GM21423 (cell line): ENCODE results near the gene KCTD17.

ENCODE experiments used
- ATAC-seq: cut with Tn5 transposase; IDR thresholded peaks from one replicate; pipeline ENCODE4 v1.9.1; 2021; ENCODE audit warnings: mild to moderate bottlenecking, moderate library complexity; ENCODE audit not compliant: unreplicated experiment

The KCTD17 gene, protein sequence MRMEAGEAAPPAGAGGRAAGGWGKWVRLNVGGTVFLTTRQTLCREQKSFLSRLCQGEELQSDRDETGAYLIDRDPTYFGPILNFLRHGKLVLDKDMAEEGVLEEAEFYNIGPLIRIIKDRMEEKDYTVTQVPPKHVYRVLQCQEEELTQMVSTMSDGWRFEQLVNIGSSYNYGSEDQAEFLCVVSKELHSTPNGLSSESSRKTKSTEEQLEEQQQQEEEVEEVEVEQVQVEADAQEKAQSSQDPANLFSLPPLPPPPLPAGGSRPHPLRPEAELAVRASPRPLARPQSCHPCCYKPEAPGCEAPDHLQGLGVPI

DNA sequence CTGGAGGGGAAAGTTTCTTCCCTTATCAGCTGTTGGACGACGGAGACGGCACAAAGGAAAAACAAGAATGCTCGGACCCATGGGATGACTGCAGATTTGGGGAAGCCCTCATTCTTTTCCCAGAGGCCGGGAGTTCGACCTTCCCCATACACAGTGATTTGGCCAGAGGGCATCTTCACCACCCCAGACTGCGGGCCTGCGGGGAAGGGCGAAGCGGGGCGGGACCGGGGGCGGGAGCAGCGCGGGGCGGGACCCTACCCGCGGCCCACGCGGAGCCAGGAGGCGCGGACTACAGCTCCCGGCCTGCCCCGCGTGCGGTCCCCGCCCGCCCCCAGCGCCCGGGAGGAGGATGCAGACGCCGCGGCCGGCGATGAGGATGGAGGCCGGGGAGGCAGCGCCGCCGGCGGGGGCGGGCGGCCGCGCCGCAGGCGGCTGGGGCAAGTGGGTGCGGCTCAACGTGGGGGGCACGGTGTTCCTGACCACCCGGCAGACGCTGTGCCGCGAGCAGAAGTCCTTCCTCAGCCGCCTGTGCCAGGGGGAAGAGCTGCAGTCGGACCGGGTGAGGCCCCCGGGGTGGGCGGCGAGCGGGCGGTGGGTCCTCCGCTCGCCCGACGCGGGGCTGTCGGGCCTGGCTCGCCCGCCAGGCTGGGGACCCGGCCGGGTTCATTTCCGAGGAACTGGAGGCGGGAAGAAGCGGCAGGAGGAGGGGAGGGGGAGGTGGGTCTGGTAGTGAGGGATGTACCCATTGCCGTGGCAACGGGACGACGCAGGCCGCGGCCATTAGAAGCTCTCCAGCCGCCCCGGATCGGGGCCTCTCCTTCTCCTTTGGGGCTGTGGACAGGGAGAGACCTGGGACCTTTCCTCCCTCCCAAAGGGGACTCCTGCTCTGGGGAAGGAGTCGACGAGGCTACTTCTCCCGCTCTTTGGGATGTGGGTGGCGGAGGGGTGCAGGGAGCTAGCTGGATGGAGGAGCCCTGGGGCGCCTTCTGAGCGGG lies at the start of gene KCTD17:
KCTD17 (plus strand) TSS at position 352 of the 995 bp plus-strand sequence; CDS start at position 371, 19 bp downstream.
- peak; percentile 77 for ATAC-seq

GRCh38 chr22:37001826-37002225 lies 49.7 kb upstream of the KCTD17 start:
- ATAC-seq, result no peak

GRCh38 chr22:37002633-37003032 lies 48.9 kb upstream of the KCTD17 start:
- no peak for ATAC-seq

DNA sequence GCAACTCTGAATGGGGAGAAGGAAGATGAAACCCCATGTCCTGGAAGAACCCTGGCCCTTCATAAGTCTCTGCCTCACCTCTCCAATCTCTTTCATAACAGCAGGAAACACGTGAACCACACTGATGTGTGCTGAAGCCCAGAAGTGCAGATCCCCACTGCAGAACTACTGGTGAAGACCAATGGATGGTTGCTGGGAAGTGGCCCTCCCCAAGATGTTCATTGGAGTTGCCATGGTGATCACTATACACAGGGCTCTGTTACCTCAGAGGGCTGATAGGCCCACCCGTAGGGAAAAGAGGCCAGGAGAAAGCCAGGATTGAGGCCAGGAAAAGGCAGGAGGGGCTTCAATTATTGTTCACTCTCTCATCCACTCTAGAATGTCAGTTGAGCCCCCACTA lies 43.9 kb upstream of the KCTD17 start:
- no peak for ATAC-seq

DNA sequence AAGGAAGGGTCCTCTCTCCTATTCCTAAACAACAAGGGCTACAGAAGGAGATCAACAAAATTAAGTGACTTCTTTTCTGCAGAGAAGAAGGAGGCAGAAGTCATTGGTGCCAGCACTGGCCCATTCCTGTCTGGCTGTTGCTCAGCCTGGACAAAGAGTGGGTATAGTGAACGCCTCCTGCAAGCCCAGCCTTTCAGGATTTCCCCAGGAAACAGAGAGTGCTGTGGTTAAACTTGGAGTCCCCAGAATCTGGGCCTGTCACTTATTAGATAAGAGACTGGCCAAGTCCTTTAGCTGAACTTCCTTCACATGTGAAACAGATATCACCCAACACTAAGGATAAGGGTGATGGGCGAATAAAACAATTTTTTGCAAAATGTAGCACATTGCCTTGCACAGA lies 43.2 kb upstream of the KCTD17 start:
- ATAC-seq, result no peak

DNA sequence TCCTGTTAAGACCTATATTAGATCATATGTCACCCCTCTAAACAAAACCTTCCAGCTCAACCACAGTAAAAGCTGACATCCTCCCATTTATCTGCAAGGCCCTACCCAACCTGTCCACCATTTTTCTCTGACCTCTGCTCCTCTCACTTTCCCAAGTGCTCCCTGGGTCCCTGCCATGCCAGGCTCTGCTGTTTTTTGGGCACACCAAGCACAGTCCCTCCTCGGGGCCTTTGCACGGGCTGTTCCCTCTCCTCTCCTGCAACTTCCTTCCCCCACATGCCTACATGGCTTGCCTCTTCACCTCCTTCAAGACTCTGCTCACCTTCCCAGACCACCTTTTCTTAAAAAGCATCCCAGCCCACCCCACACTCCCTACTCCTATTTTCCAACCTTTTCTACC lies 42.1 kb upstream of the KCTD17 start:
- no peak for ATAC-seq

DNA sequence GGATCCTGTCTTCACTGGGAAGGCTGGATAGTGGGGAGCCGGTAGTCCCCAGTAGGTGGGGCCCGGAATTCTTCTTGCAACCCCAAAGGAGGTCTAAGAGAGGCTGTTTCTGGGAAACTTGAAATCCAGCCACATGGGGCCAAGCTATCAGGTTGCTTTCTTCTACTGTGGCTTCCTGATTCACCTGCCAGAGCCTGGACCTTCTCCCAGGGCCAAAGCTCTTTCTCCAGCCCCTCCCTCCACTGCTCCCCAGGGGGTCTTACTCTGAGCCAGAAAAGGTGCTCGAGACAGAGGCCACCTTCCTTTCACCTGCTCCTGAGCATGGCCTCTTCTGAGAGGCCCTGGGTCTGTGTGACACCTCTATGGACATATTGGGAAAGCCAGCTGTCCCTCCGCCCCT lies 41.4 kb upstream of the KCTD17 start:
- ATAC-seq, result no peak

- ATAC-seq, result no peak
These were observed 40.6 kb upstream of the KCTD17 start for GRCh38 chr22:37010976-37011375.

DNA sequence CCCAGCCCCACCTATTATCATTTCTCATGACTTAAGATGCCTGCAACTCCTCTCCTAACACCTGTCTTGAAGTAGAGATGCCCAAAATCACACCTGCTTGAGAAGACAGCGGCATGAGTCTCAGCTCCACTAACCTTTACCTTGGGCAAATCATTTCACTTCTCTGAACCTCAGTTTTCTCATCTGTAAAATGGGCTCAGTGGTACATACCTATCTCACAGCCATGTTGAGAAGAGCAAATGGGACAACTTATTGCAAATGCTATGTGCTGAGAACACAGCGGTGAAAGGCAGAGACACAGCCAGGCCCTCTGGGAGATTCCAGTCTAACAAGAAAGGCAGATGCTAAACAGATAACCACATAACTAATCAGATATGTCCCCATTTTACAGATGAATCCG lies 40.1 kb upstream of the KCTD17 start:
- no peak for ATAC-seq

GRCh38 chr22:37012262-37012904 lies 39.2 kb upstream of the KCTD17 start:
- ATAC-seq, result no peak

DNA sequence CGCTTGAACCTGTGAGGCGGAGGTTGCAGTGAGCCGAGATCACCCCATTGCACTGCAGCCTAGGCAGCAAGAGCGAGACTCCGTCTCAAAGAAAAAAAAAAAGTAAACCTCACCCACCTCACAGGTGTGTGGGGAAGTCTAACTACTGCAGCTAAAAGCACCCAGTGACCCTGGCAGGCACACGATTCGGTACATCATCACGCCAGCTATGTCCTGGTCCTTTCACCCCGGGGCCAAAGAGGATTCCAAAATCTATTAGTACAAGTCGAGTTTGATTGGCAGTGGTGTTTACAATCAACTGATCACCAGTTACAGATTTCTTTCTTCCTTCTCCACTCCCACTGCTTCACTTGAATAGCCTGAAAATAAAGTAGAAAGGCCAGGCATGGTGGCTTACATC lies 38.6 kb upstream of the KCTD17 start:
- ATAC-seq, result no peak

DNA sequence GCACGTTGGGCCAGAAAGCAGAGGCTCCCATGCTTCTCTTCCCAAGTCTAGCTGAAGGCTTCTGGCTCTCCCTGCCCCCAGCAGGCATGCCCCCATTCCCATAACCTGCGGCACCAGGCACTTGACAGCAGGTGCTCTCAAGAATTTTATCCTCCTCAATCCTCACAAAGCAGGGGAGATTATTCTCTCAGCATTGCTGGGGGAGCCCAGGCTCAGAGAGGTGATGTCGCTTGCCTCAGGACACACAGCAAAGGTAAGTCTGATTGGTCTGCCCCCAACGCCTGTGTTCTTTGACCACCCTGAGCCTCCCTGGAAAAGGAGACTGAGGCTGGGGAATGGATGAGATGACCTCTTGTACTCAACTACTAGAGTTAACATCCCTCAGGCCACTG lies 37.1 kb upstream of the KCTD17 start:
- ATAC-seq, result no peak

DNA sequence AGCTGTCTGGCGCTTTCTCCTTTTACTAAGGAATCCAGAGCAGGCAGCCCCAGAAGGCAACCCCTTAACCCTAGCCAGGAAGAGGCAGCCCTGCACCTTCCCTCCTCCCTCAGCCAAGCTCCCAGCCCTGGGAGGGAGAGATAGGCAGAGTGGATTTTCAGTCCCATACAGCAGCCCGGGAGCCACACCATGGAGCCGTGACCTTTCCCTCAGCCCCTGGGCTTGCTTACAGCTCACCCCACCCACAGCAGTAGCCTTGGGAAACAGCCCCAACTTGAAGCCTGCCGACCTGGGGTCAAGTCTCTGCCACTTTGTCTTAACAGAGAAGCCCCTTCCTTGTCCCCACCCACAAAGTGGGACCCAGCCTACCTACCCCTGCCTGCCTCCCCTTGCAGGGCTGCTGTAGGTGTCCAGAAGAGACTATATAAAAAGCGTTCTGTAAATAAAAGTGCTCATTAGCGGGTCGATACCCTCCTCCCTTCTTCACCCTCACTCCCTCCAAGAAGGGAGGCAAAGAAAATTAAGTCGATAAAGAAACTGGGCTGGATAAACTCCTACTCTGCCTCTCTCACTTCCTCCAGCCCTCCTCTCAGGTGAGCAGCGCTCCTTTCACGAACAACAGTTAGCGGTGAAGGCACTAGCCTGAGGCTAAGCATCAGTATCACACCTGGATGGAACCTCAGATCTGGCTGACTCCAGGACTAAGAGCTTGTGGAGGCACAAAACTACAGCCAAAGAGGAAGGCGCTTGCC lies 36.5 kb upstream of the KCTD17 start:
- no peak for ATAC-seq

DNA sequence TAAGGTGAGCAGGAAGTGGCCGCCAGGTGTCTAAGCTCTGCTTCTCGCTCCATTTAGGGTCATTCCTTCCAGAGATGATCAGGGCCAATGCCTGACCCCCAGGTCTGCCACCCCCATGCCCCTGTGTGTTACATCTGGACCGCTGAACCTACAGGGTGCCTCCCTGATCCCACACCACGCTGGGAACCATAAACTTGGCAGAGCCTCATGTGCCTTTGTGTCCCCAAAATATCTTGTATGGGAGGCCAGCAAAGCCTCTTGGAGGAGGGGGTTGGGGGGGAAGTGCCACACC lies 36.0 kb upstream of the KCTD17 start:
- no peak for ATAC-seq

GRCh38 chr22:37016134-37016910 lies 35.2 kb upstream of the KCTD17 start:
- ATAC-seq, result no peak

GRCh38 chr22:37017356-37017755 lies 34.2 kb upstream of the KCTD17 start:
- no peak for ATAC-seq

- ATAC-seq, result no peak
These were observed 33.3 kb upstream of the KCTD17 start for GRCh38 chr22:37018086-37018814.

GRCh38 chr22:37018815-37019308 lies 32.7 kb upstream of the KCTD17 start:
- ATAC-seq, result no peak
